ENCODE results near the gene ESYT3. TPM values are rescaled to one million over a fixed set of nuclear protein-coding genes. Genes with fewer than 3 reads are reported as not detected.
"Not testable (repeated sequence)": the region's sequence is repeated elsewhere in the genome, so short reads cannot be mapped to it uniquely, and the experiment has no call there.

The ESYT3 gene
- total RNA-seq, 1 donor from 2014 or later = 6.8 TPM

DNA sequence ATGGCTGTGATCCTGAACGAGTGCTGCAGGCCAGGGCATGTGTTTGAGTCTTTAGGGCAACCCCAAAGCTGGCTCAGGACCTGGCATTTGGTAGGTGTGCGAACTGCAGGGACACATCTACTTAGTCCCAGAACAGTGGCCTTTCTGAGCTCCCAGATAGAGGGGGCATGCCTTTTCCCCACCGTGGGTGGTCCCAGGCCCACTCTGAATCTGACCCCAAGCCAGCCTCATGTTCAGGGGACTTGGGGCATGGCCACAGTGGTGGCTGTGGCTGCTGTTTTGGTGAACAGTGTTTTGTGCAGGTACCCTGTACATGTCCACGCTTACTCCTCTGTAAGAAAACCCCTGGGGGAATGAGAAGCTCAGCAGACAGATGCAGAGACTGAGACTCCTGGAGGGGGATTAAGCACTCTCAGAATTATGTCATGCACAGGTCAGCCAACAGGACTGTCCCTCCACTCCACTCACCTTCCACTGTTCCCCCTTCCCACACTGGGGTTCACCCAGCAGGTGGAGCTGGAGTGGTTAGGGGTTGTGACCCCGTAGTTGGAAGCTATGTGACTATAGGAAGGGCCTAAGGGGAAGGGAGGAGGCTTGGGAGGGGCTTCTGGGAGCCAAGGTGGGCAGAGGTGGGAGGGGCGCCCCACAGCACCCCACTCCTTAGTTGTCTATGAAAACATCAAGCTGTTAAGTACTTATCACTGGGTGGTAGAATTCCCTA, 16.4 kb downstream of the ESYT3 start:
- Mint-ChIP-seq H3K4me3 (no peak overlapping the region), H3K27ac (no peak overlapping the region), H3K9me3 (no peaks in the 10 kb centered on the region), H3K36me3 (no peaks in the 10 kb centered on the region), H3K4me1 (no peaks in the 10 kb centered on the region), H3K27me3 (ENCODE audit: low read depth) (no peaks in the 10 kb centered on the region)
- no peak for DNase-seq (ENCODE audit: low spot score in 2 of 2, unreplicated experiment in 2 of 2)
- TF ChIP-seq, protein P1, sequence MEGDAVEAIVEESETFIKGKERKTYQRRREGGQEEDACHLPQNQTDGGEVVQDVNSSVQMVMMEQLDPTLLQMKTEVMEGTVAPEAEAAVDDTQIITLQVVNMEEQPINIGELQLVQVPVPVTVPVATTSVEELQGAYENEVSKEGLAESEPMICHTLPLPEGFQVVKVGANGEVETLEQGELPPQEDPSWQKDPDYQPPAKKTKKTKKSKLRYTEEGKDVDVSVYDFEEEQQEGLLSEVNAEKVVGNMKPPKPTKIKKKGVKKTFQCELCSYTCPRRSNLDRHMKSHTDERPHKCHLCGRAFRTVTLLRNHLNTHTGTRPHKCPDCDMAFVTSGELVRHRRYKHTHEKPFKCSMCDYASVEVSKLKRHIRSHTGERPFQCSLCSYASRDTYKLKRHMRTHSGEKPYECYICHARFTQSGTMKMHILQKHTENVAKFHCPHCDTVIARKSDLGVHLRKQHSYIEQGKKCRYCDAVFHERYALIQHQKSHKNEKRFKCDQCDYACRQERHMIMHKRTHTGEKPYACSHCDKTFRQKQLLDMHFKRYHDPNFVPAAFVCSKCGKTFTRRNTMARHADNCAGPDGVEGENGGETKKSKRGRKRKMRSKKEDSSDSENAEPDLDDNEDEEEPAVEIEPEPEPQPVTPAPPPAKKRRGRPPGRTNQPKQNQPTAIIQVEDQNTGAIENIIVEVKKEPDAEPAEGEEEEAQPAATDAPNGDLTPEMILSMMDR (IDR thresholded peaks at IDR 0.05; ENCODE audit: unreplicated experiment) = no peak

DNA sequence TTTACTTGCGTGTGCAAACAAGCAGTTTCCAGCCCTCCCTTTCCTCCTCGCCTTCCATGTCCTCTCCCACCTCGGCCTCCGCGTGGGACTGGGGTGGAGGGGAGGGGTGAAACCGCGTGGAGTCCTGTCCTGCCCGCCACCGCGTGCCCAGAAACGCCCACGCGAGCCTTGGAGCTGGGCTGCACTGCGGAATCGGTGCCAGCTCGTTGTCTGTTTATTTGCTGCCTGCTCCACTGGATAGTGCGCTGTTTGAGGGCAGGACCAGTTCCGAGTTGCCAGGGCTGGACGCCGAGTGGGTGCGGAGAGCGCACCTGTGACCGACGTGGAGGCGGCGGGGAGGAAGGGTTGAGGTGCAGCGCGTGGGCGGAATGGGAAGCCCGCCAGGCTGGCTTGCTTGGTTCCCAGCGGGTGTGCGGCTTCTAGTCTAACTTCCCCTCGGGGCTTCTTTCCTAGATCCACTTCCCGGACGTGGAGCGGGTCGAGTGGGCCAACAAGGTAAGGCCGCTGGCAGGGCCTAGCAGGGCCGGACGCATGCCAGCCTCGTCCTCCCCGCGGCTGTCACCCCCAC, 17.3 kb downstream of the ESYT3 start:
- Mint-ChIP-seq H3K9me3 (no peaks in the 10 kb centered on the region), H3K4me3 (no peak overlapping the region), H3K4me1 (no peaks in the 10 kb centered on the region), H3K27me3 (ENCODE audit: low read depth) (no peaks in the 10 kb centered on the region), H3K27ac (no peak overlapping the region), H3K36me3 (no peaks in the 10 kb centered on the region)
- no peak for DNase-seq (ENCODE audit: low spot score in 2 of 2, unreplicated experiment in 2 of 2)
- TF ChIP-seq, protein P1 (IDR thresholded peaks at IDR 0.05; ENCODE audit: unreplicated experiment) = no peak

DNA sequence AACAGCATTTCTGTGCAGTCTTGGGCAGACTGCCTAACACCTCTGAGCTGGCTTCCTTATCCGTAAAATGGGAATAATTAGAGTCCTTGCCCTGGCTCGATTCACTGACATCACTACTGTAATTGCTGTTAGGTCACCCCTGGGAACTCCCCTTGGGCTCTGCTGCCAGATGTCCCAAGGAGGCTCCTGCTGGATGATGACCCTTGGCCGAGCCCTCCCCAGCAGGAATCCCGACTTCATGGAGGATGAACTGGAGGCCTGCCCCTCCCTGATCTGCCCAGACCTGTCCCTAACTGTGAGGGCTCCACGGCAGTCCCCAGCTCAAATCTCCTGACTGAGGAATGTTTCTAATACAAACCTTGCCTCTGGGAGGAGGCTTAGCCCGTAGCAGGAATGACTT, 18.0 kb downstream of the ESYT3 start:
- Mint-ChIP-seq H3K4me3 (no peak overlapping the region), H3K4me1 (no peaks in the 10 kb centered on the region), H3K27ac (no peak overlapping the region), H3K9me3 (no peaks in the 10 kb centered on the region), H3K36me3 (peaks cover 4% of the 10 kb centered on the region), H3K27me3 (ENCODE audit: low read depth) (no peaks in the 10 kb centered on the region)
- no peak for DNase-seq (ENCODE audit: low spot score in 2 of 2, unreplicated experiment in 2 of 2)
- TF ChIP-seq, protein P1 (IDR thresholded peaks at IDR 0.05; ENCODE audit: unreplicated experiment) = no peak

DNA sequence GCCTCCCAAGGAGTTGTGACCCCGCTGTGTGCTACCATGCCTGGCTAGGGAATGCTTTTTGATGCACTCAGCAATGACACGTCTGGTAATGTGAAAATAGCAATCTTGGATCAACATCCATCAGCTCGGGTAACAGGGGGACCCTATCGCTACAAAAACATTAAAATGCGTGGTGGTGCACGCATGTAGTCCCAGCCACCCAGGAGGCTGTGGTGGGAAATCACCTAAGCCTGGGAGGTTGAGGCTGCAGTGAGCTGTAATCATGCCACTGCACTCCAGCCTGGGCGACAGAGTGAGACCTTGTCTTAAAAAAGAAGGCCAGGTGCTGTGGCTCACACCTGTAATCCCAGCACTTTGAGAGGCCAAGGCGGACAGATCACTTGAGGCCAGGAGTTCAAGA, 19.5 kb downstream of the ESYT3 start:
- not testable (repeated sequence) for H3K27me3 Mint-ChIP-seq (ENCODE audit: low read depth); DNase-seq (ENCODE audit: low spot score in 2 of 2, unreplicated experiment in 2 of 2); H3K36me3 Mint-ChIP-seq; H3K4me3 Mint-ChIP-seq; H3K9me3 Mint-ChIP-seq; H3K4me1 Mint-ChIP-seq; H3K27ac Mint-ChIP-seq

DNA sequence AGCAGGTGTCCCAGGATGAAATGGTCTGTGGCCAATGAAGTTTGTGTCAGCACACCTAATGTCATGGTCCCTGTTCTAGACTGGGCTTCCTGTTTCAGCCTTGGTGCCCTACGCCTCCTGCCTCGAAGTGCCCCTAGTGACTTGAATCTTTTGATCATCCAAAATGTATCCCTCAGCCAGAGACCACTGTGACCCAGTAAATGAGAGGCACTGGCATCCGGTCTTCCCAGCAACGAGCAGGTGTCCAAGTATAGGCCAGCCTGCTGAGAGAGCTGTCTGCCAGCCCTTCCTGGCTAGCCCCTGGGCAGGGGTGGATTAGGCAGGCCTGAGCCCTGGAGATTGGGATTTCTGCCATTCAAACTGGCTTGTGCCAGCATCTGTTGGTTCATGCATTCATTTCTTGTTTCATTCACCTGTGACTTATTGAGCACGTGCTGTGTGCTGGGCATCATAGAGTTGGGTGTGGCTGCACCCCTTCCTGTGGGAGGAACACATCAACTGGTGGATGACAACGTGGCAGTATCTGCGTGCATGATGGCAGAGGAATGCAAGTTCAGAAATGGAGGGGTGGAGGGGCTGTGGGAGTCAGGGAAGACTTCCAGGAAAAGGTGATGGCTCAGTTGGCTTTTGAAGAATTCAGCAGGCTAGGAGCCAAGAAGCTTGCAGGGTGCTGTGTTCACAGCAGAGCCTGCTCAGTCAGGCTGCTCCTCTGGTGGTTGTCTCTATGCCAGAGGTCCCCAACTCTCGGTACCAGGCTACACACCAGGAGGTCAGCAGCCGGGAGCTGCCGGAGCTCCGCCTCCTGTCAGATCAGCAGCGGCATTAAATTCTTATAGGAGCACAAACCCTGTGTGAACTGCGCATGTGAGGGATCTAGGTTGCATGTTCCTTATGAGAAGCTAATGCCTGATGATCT, 21.6 kb downstream of the ESYT3 start:
- Mint-ChIP-seq H3K27ac (no peak overlapping the region), H3K9me3 (no peaks in the 10 kb centered on the region), H3K4me3 (no peak overlapping the region), H3K27me3 (ENCODE audit: low read depth) (no peaks in the 10 kb centered on the region), H3K4me1 (no peaks in the 10 kb centered on the region), H3K36me3 (peaks cover 7% of the 10 kb centered on the region)
- DNase-seq (ENCODE audit: low spot score in 2 of 2, unreplicated experiment in 2 of 2) = no peak
- TF ChIP-seq, protein P1 (IDR thresholded peaks at IDR 0.05; ENCODE audit: unreplicated experiment) = no peak

Measured in mesothelial cell of epicardium (in vitro differentiated cells).